H1 (cell line): ENCODE measurements around the gene FNDC7. TPM values are rescaled to one million over a fixed set of nuclear protein-coding genes. Genes with fewer than 3 reads are reported as not detected.

Experiments
- CTCF ChIA-PET: fragments of 300-600 bp; sonication (Branson Sonifier 250); formaldehyde crosslinking; loops from one replicate; lab custom pipeline; 2021; ENCODE audit not compliant: partially characterized antibody; lab: Charles Lee
- POLR2A ChIA-PET: fragments of 300-600 bp; sonication (Branson Sonifier 250); formaldehyde crosslinking; loops from one replicate; lab custom pipeline; 2021; ENCODE audit warnings: inconsistent platforms; ENCODE audit not compliant: partially characterized antibody; lab: Charles Lee
- DNase-seq, 2 experiments: peaks; one replicate each; pipeline versions ENCODE4 v3.0.0 to v3.0.0-alpha.2; 2010 to 2022; ENCODE audit warnings: low spot score in 2 of 2, low read depth in 1 of 2, mixed read lengths in 1 of 2
- FAIRE-seq: peaks from 2 replicates; lab custom pipeline; 2011; peaks lifted over from hg19 to GRCh38; lab: Jason Lieb, UNC
- H2AFZ ChIP-seq: 2 replicates; pipeline ENCODE4 v1.8.1; 2012; ENCODE audit warnings: low read length, inconsistent platforms
- H2AK5ac ChIP-seq: 2 replicates; pipeline ENCODE4 v1.6.1; 2013; ENCODE audit warnings: low read depth, low read length
- H2BK120ac ChIP-seq: replicated peaks from 2 replicates; pipeline ENCODE3; 2013; ENCODE audit warnings: low read depth, low read length, inconsistent platforms
- H2BK12ac ChIP-seq: 2 replicates; pipeline ENCODE4 v1.6.1; 2013; ENCODE audit warnings: low read depth, low read length
- H2BK15ac ChIP-seq: 2 replicates; pipeline ENCODE4 v1.6.1; 2013; ENCODE audit warnings: low read length
- H2BK20ac ChIP-seq: 2 replicates; pipeline ENCODE4 v1.6.1; 2013; ENCODE audit warnings: low read length
- H2BK5ac ChIP-seq: 2 replicates; pipeline ENCODE4 v1.6.1; 2013; ENCODE audit warnings: low read depth, low read length
- H3K14ac ChIP-seq: 2 replicates; pipeline ENCODE4 v1.6.1; 2013; ENCODE audit warnings: inconsistent platforms; ENCODE audit not compliant: insufficient read length
- H3K18ac ChIP-seq: 2 replicates; pipeline ENCODE4 v1.6.1; 2013; ENCODE audit warnings: low read length; ENCODE audit errors: extremely low read depth
- H3K23ac ChIP-seq: 2 replicates; pipeline ENCODE4 v1.6.1; 2013; ENCODE audit warnings: inconsistent platforms; ENCODE audit not compliant: insufficient read length
- H3K23me2 ChIP-seq: 2 replicates; pipeline ENCODE4 v1.6.1; 2013; ENCODE audit warnings: low read depth, low read length
- H3K27ac ChIP-seq: 2 replicates; pipeline ENCODE4 v1.6.1; 2011; ENCODE audit warnings: low read depth, low read length, inconsistent platforms
- H3K27me3 ChIP-seq, 4 experiments: replicated peaks in 1 of 4; 1 replicate in 1 of 4; 2 replicates in 3 of 4; pipeline versions ENCODE4 v1.6.1 to v1.8.1; 2011 to 2013; ENCODE audit warnings: low read length in 3 of 4, mild to moderate bottlenecking in 3 of 4, inconsistent platforms in 2 of 4, mixed read lengths in 2 of 4, moderate library complexity in 1 of 4; ENCODE audit not compliant: control insufficient read depth in 3 of 4, insufficient read depth in 3 of 4; ENCODE audit errors: extremely low read depth in 1 of 4
- H3K36me3 ChIP-seq, 4 experiments: 2 replicates each; pipeline versions ENCODE4 v1.6.1 to v1.8.1; 2011 to 2013; ENCODE audit warnings: mild to moderate bottlenecking in 4 of 4, low read length in 3 of 4, moderate library complexity in 2 of 4, control low read depth in 1 of 4, inconsistent platforms in 1 of 4; ENCODE audit not compliant: insufficient read depth in 4 of 4, control insufficient read depth in 2 of 4
- H3K4ac ChIP-seq: replicated peaks from 2 replicates; pipeline ENCODE3; 2013; ENCODE audit warnings: low read length, low read depth, mixed read lengths, inconsistent platforms; ENCODE audit not compliant: insufficient read length
- H3K4me1 ChIP-seq, 4 experiments: replicated peaks in 1 of 4; 1 replicate in 1 of 4; 2 replicates in 3 of 4; pipeline versions ENCODE4 v1.6.1 to v1.8.1; 2011 to 2013; ENCODE audit warnings: low read length in 3 of 4, inconsistent platforms in 2 of 4, mixed read lengths in 1 of 4; ENCODE audit not compliant: insufficient read depth in 4 of 4, control insufficient read depth in 3 of 4
- H3K4me2 ChIP-seq, 2 experiments: 2 replicates each; pipeline versions ENCODE4 v1.6.1 to v1.8.1; 2011 to 2013; ENCODE audit warnings: low read depth in 2 of 2, low read length in 2 of 2, control low read depth in 1 of 2, inconsistent platforms in 1 of 2, mild to moderate bottlenecking in 1 of 2; ENCODE audit not compliant: insufficient read depth in 1 of 2
- H3K4me3 ChIP-seq, 4 experiments: fragments of 200-600, 300-600 bp in 1 of 4; sonication (generic), shearing (Covaris generic), sonication (Bioruptor Twin) in 1 of 4; 2 replicates each; pipeline versions ENCODE4 v1.5.1 to v1.8.1; 2011 to 2016; ENCODE audit warnings: low read length in 4 of 4, low read depth in 3 of 4, control low read depth in 2 of 4, inconsistent platforms in 2 of 4, mild to moderate bottlenecking in 2 of 4, mixed read lengths in 1 of 4, moderate library complexity in 1 of 4; ENCODE audit not compliant: insufficient read depth in 2 of 4; ENCODE audit errors: extremely low read depth in 1 of 4
- H3K56ac ChIP-seq: replicated peaks from 2 replicates; pipeline ENCODE3; 2013; ENCODE audit warnings: low read depth, mild to moderate bottlenecking, mixed read lengths, low read length, inconsistent platforms; ENCODE audit not compliant: insufficient read length
- H3K79me1 ChIP-seq: 2 replicates; pipeline ENCODE4 v1.6.1; 2013; ENCODE audit warnings: low read depth, low read length, control low read depth
- H3K79me2 ChIP-seq, 2 experiments: 2 replicates each; pipeline versions ENCODE4 v1.6.1 to v1.8.1; 2012 to 2013; ENCODE audit warnings: low read length in 2 of 2, mild to moderate bottlenecking in 2 of 2, inconsistent platforms in 1 of 2; ENCODE audit not compliant: insufficient read depth in 2 of 2, control insufficient read depth in 1 of 2
- H3K9ac ChIP-seq, 4 experiments: replicated peaks in 1 of 4; 1 replicate in 1 of 4; 2 replicates in 3 of 4; pipeline versions ENCODE4 v1.6.1 to v1.8.1; 2011 to 2013; ENCODE audit warnings: low read depth in 3 of 4, low read length in 3 of 4, control low read depth in 2 of 4, mild to moderate bottlenecking in 2 of 4, moderate library complexity in 2 of 4, inconsistent platforms in 1 of 4; ENCODE audit errors: extremely low read depth in 1 of 4
- H3K9me3 ChIP-seq, 2 experiments: 2 replicates each; pipeline versions ENCODE4 v1.6.1 to v1.8.1; 2012 to 2013; ENCODE audit warnings: mild to moderate bottlenecking in 2 of 2, moderate library complexity in 2 of 2, control low read depth in 1 of 2, inconsistent platforms in 1 of 2, low read depth in 1 of 2, low read length in 1 of 2, mixed read lengths in 1 of 2; ENCODE audit not compliant: insufficient read depth in 2 of 2
- H4K20me1 ChIP-seq, 2 experiments: replicated peaks in 1 of 2; 2 replicates each; pipeline versions ENCODE3 to v1.8.1; 2011 to 2013; ENCODE audit warnings: inconsistent platforms in 2 of 2, low read length in 2 of 2, mild to moderate bottlenecking in 1 of 2; ENCODE audit not compliant: insufficient read depth in 2 of 2, control insufficient read depth in 1 of 2
- H4K5ac ChIP-seq: 2 replicates; pipeline ENCODE4 v1.6.1; 2013; ENCODE audit warnings: low read length, low read depth, mixed read lengths, inconsistent platforms; ENCODE audit not compliant: insufficient read length
- H4K8ac ChIP-seq: 2 replicates; pipeline ENCODE4 v1.8.0; 2013; ENCODE audit warnings: mild to moderate bottlenecking, moderate library complexity, low read length, inconsistent platforms; ENCODE audit not compliant: insufficient read depth; ENCODE audit errors: extremely low read depth
- H4K91ac ChIP-seq: replicated peaks from 2 replicates; pipeline ENCODE3; 2013; ENCODE audit warnings: low read length, mixed read lengths, inconsistent platforms; ENCODE audit not compliant: insufficient read length
- ASH2L ChIP-seq: fragments of 200-600, 300-600 bp; sonication (generic); IDR thresholded peaks from one replicate; pipeline ENCODE4 v1.7.1; 2017; ENCODE audit warnings: low read length
- FOSL1 ChIP-seq: IDR thresholded peaks from 2 replicates; pipeline ENCODE4 v1.6.1; 2011; ENCODE audit warnings: mild to moderate bottlenecking, low read depth, low read length, moderate library complexity; ENCODE audit not compliant: insufficient read depth
- KDM1A ChIP-seq: fragments of 200-600, 300-600 bp; sonication (generic); IDR thresholded peaks from 2 replicates; pipeline ENCODE4 v1.7.1; 2016; ENCODE audit warnings: mild to moderate bottlenecking, low read length, borderline replicate concordance
- polyA plus RNA-seq, 7 experiments: library from polyadenylated mRNA; depleted of rRNA in 3 of 7; stranded (reverse) in 5 of 7; unstranded in 2 of 7; fragments of >200 nt in 5 of 7; fragments of 200-250 nt in 2 of 7; gene quantifications; 1 replicate in 5 of 7; 2 replicates in 1 of 7; 4 replicates in 1 of 7; pipeline versions ENCODE4 v1.2.1 to v1.2.3, GENCODE V29; 2011 to 2013; ENCODE audit warnings: missing spikeins in 2 of 7, mixed read lengths in 2 of 7
- total RNA-seq: library from RNA; stranded (reverse); fragmentation: NEBNext Ultra II Directional; extraction: Animal tissue kit (Norgen Biotek cat#: 25700); gene quantifications from 2 replicates; pipeline ENCODE4 v1.2.1, GENCODE V29; 2021

The FNDC7 gene
- total and polyA plus RNA-seq, 2 of the 8 experiments (the other 6 are each of a cell fraction or from before 2014, with no cell fraction given) = 0.13 to 0.20 TPM

- Histone ChIP-seq H2BK15ac (no peak overlapping the region), H3K27ac (no peak overlapping the region), H3K23ac (no peak overlapping the region), H3K79me2 (no peaks in the 10 kb centered on the region), H4K5ac (no peak overlapping the region), H4K20me1 (no peaks in the 10 kb centered on the region), H3K4me1 (no peaks in the 10 kb centered on the region), H4K8ac (no peak overlapping the region; the same call in 1 of the 2 replicates), H3K9me3 (peaks cover 4 to 5% of the 10 kb centered on the region in 2 experiments; a peak in 3 of 4 replicates), H2BK5ac (no peak overlapping the region), H3K14ac (no peak overlapping the region)
- POLR2A ChIA-PET = no interaction called here
- FAIRE-seq (no peak), DNase-seq (no peak)
- no peak for TF ChIP-seq KDM1A
- TF ChIP-seq ASH2L = no peak
- TF ChIP-seq FOSL1 = no peak
- TF ChIP-seq, all 59 proteins: peak for 0
- Histone ChIP-seq H3K18ac (no peak overlapping the region), H2BK20ac (no peak overlapping the region), H3K79me1 (no peaks in the 10 kb centered on the region), H3K4me2 (no peak overlapping the region), H2BK120ac (no peak overlapping the region), H2AFZ (no peak overlapping the region), H3K4me3 (no peak overlapping the region), H3K36me3 (peaks cover 0 to 34% (median 15%) of the 10 kb centered on the region in 4 experiments; a peak in 3 of 8 replicates), H2AK5ac (no peak overlapping the region), H2BK12ac (no peak overlapping the region), H3K4ac (no peak overlapping the region), H3K56ac (no peak overlapping the region), H3K23me2 (no peaks in the 10 kb centered on the region), H3K9ac (no peak overlapping the region), H3K27me3 (no peaks in the 10 kb centered on the region), H4K91ac (no peak overlapping the region)
- CTCF ChIA-PET = no interaction called here
Observed at GRCh38 chr1:108779455-108779854, 66.7 kb downstream of the FNDC7 start.
